GM12801 (cell line): ENCODE results near the gene MAST3.

ENCODE experiments used
- CTCF ChIP-seq: IDR thresholded peaks from one replicate; pipeline ENCODE4 v1.5.1; 2011; ENCODE audit warnings: control low read depth; ENCODE audit not compliant: insufficient read length; ENCODE audit errors: extremely low read depth

MAST3 gene

GRCh38 chr19:18152817-18153555 is 55.4 kb downstream of the MAST3 start, which contains the start of gene PIK3R2:
TSS of gene PIK3R2 (plus strand) at chr19:18153163. CDS start at chr19:18155880, 2,717 bp downstream.
- no peak for TF ChIP-seq CTCF

GRCh38 chr19:18153556-18154134 is 56.1 kb downstream of the MAST3 start:
- no peak for TF ChIP-seq CTCF

GRCh38 chr19:18155095-18156087 is 57.8 kb downstream of the MAST3 start:
- TF ChIP-seq CTCF: no peak

GRCh38 chr19:18156268-18156667 is 58.7 kb downstream of the MAST3 start:
- no peak for TF ChIP-seq CTCF

GRCh38 chr19:18156841-18157464 is 59.4 kb downstream of the MAST3 start:
- TF ChIP-seq CTCF: no peak

GRCh38 chr19:18157465-18158063 is 60.0 kb downstream of the MAST3 start:
- TF ChIP-seq CTCF: no peak
